Embryonic facial prominence (tissue), 1 donor: Measurements from ENCODE around the gene AKIRIN2.

ENCODE experiments used
- DNase-seq: peaks from one replicate; pipeline ENCODE4 v3.0.0-alpha.2; 2016; ENCODE audit errors: extremely low spot score

The AKIRIN2 gene

DNA sequence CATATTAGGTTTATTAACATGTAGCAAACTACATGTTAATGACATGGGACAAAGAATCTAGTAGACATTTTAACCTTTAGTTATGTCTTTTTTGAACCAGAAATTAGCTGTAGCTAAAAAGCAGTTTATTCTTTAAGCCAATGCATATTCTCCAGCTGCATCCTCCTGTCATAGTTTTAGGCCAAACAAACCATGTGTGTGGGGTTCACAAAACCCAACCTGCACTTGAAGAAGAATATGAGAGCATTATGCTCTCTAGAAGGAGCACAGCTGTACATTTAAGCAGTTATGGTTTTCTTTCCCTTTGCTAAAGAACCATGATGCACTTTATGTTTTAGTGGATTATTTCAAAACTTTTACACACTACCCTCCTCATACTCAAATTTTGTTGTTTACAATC lies 46.2 kb downstream of the AKIRIN2 start:
- DNase-seq, result no peak

DNA sequence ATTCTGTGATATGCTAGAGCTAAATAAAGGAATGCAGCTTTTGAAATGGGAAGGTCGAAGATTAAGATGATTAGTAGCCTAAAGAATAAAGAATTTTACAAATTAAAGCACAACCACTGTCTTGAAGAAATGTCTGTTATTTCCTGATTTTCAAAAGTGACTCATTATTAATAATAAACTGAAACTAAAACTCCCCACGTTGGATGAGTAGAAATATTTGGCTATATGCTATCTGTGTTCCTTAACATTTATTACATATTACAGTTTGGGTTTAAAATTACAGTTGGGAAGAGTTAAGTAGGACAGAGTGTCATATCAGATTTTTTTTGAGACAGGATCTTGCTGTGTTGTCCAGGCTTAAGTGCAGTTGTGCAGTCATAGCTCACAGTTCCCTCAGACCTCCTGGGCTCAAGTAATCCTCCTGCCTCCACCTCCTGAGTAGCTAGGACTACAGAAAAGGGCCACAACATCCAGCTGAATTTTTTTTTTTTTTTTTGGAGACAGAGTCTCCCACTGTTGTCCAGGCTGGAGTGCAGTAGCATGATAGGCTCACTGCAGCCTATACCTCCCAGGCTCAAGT lies 47.1 kb downstream of the AKIRIN2 start:
- DNase-seq, result no peak

DNA sequence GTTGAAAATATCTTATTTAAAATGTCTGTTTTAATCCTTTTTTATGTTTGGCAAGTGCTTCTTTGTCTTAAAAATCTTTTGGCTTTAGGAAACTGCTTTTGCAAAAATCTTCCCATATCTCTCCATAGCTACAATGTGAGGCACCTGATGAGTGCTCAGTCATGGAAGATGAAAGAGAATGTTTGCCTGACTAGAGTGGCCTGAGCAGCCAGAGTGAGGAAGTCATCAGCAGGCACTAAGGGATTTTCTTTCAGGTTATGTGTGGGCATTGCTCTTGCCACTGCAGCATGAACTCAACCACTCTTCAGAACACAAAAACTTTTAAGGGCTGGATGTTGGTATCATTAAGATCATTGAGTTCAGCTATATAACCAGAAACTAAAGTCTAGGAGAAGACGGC lies 47.9 kb downstream of the AKIRIN2 start:
- DNase-seq, result no peak

DNA sequence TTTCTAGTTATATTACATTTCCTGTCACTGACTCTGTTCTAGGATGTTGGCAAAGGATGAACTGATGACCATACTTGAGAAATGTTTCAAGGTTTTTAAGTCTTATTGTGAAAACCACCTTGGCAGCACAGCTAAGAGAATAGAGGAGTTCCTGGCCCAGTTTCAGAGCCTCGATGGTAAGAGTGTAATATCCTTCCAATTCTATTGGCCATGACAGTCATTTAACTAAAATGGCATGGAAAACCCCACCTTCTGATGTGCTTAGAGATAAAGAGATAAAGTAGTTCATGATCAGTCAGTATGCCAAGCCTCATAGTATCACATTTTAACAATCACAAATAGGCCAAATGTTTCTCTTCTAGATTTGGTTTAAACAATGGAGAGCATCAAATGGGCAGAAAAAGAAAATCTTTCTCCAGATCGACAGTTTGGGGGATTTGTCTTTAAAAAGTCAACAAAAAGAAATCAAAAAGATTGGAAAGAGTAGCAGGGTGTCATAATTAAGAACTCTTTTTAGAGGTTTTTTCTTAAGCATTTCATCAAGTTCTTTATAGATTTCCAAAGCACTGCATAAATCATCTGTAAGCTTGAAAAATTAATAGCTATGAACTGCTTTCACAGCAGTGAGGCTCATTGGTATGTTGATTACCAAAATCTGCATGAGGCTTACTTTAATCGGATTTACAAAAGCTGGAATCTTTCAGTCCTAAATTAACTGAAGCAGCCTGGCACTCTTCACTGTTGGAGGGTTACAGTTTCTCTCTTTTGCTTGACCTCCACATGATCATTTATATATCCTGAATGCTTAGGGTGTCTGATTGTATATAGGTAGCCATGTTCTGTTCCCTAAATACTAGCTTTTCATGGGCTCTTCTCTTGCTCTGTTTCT lies 48.7 kb downstream of the AKIRIN2 start:
- DNase-seq, result no peak

DNA sequence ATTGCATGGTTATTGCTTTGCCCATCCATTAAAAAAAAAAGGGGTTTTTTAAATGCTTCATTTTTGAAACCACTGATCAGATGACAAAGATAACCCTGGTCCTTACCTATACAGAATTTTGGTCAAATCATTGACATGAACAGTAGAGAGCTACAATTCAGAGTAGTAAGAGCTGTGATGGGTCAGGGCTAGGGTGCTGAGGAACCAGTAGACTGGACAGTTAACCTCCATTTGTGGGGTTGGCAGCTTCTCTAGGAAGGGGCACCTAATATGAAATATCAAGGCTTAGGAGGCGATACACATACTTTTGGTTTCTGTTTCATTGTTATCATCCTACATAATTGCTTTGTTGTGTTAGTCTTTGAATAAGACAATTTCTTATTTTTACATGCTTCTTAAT lies 57.0 kb downstream of the AKIRIN2 start:
- no peak for DNase-seq

DNA sequence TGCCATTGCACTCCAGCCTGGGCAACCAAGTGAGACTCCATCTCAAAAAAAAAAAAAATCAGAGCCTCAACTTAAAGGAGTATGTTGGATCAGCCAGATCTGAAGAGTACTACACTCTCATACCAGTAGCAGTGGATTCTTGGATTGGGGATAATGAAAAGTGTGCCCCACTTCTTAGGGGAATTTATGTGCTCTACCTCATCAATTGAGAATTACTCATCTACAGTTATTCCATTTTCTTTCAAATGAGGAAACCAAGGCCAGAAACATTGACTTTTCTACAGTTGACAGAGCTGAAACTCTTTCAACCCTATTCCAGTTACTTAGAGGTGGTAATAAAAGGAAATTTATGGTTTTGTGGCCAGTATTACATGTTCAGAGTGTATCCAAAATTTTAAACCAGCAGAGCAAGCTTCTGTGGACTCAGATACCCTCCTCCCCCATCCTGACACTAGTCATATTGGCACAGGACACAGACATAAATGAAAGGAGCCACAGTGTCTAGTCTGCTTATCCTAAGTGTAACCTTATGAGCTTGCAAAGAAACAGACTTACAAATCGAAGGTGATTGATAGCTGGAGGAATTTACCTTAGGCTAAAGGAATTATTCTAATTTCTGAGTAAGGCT lies 60.9 kb downstream of the AKIRIN2 start:
- DNase-seq, result no peak

DNA sequence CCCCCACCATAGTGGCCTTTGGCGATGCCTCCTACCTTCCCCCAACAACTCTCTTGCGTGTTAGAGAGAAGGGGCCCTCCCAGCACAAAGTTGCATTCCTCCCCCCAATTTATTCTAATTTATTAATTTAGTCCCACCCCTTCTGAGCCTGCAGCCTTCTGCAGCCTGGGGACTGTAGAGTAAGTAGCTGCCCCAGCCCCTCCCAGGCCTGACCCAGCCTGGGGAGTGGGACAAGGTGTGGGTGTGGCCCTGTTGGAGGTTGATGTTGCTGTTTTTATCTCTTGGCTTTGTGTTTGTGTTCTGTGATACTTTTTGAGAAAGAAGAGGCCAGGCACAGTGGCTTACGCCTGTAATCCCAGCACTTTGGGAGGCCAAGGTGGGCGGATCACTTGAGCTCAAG lies 62.7 kb downstream of the AKIRIN2 start:
- no peak for DNase-seq

DNA sequence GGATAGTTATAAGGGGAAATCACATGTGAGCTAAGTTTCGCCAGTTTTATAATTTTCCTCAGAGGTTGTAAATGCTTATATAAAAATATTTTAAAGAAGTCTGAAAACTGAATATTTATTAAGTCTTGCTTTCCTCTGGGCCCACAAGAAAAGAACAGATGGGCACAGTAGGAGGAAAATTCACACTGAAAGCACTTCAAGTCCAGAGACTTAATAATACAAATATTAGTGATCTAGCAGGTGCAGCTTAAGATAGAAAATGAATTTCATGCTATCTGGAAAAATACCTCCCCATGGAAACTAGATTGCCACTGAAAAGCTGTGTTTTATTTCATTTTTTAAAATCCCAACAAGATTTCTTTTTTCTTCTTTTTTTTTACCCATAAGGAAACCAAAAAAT lies 64.9 kb downstream of the AKIRIN2 start:
- no peak for DNase-seq

DNA sequence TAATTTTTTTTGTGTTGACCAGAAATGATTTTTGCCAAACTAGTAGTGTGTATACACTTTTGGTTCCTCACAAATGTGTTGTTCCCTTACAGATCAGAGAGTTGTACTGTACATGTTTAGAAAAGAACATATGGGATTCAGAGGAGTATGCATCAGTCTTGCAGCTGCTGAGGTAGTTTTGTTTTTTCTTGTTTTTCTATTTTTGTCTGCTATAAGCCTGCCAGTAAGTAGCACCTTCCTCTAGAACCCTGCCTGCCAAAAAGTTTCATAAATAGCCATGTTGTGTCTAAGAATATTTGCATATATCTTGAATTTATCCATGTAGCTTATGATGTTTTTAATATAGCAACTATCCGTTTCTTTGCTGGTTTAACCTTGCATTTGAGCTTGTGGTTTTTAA lies 65.7 kb downstream of the AKIRIN2 start:
- no peak for DNase-seq

DNA sequence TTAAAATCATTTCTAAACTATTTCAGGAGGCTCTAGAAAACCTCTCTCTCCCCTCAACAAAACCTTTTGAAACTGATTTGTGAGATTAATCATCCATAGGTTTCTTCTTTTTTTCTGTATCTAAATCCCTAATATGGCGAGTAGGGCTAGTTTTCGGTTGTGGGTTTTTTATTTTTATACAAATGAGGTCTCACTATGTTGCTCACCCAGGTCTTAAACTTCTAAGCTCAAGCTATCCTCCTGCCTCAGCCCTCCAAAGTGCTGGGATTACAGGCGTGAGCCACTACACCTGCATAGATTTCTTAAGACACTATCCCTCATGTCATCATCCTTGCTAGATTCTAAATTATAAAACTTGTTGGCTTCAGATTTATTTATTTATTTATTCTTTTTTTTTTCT lies 68.2 kb downstream of the AKIRIN2 start:
- no peak for DNase-seq

DNA sequence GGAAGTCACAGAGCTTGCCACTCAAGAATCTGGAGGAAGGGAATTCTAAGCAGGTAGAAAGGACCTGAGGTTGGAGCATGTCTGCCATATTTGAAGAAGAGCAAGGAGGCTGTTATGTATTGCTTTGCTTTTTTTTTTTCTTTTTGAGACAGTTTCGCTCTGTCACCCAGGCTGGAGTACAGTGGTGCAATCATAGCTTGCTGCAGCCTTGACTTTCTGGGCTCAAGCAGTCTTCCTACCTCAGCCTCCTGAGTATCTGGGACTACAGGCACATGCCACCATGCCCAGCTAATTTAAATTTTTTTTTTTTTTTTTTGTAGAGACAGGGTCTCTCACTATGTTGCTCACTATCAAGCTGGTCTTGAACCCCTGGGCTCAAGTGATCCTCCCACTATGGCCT lies 71.3 kb downstream of the AKIRIN2 start:
- DNase-seq, result no peak

DNA sequence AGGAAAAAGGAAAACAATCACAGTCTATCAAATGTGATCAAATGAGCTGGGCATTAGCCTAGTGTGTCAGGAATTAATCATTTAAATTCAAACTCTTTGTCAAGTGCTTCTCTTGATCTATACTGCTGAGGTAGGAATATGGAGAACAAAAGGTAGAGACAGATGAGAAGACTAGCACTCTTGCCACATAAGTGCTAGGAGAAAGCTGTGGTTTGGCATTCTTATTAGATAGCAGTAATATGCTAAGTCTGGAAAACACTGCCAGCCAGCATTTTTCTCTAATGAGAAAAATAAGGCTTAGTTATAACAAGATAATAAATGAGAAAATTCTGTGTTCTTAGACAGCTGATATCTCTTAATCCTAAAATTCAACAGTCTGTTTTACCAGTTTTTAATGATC lies 73.2 kb downstream of the AKIRIN2 start:
- no peak for DNase-seq

DNA sequence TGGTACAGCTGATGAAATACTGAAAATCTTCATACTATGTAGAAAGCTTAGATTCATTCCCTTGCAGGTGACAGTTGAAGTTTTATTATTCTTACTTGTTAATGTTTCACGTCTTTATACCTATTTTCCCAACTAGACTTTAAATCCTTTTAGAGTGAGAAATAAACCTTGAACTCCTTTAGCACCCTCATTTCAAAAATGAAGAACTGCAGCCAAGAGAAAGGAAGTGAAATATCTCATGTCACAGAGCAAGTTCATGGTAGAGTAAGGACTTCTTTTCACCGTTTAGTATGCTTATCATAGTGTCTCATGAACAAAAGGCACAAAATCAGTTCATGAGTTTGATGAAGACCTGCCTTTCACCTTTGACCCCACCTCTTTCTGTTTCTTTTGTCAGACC lies 73.6 kb downstream of the AKIRIN2 start:
- no peak for DNase-seq
